ENCODE data around the gene PELI1.
"Not testable (repeated sequence)": the region's sequence is repeated elsewhere in the genome, so short reads cannot be mapped to it uniquely, and the experiment has no call there.

The PELI1 gene

GRCh38 chr2:64104933-64105332, 39.3 kb downstream of the PELI1 start:
- no peak overlapping the region for H3K4me3 ChIP-seq (replicated peaks; ENCODE audit: low read depth, low read length)
- DNase-seq (ENCODE audit: extremely low read depth, insufficient read length) = no peak
- H3K27me3 ChIP-seq (replicated peaks; ENCODE audit: control insufficient read depth, insufficient read depth, low read length) = no peaks in the 10 kb centered on the region
- H3K36me3 ChIP-seq (ENCODE audit: control insufficient read depth, insufficient read depth, low read length) = peaks cover 4% of the 10 kb centered on the region
- no peak for TF ChIP-seq CTCF (IDR thresholded peaks at IDR 0.05; ENCODE audit: insufficient read depth, low read length, poor library complexity, severe bottlenecking)

GRCh38 chr2:64102736-64103135, 41.5 kb downstream of the PELI1 start:
- H3K4me3 ChIP-seq (replicated peaks; ENCODE audit: low read depth, low read length); DNase-seq (ENCODE audit: extremely low read depth, insufficient read length); H3K36me3 ChIP-seq (ENCODE audit: control insufficient read depth, insufficient read depth, low read length); H3K27me3 ChIP-seq (replicated peaks; ENCODE audit: control insufficient read depth, insufficient read depth, low read length): not testable (repeated sequence)

GRCh38 chr2:64101141-64101591, 43.1 kb downstream of the PELI1 start:
- Histone ChIP-seq H3K4me3 (replicated peaks; ENCODE audit: low read depth, low read length) (no peak overlapping the region), H3K36me3 (ENCODE audit: control insufficient read depth, insufficient read depth, low read length) (peaks cover 4% of the 10 kb centered on the region), H3K27me3 (replicated peaks; ENCODE audit: control insufficient read depth, insufficient read depth, low read length) (no peaks in the 10 kb centered on the region)
- DNase-seq (ENCODE audit: extremely low read depth, insufficient read length) = peak; percentile 71
- no peak for TF ChIP-seq CTCF (IDR thresholded peaks at IDR 0.05; ENCODE audit: insufficient read depth, low read length, poor library complexity, severe bottlenecking)

GRCh38 chr2:64100584-64100983, 43.6 kb downstream of the PELI1 start:
- not testable (repeated sequence) for H3K36me3 ChIP-seq (ENCODE audit: control insufficient read depth, insufficient read depth, low read length); H3K27me3 ChIP-seq (replicated peaks; ENCODE audit: control insufficient read depth, insufficient read depth, low read length); H3K4me3 ChIP-seq (replicated peaks; ENCODE audit: low read depth, low read length)
- DNase-seq (ENCODE audit: extremely low read depth, insufficient read length) = peak; percentile 46

GRCh38 chr2:64094663-64095382, 49.4 kb downstream of the PELI1 start:
- DNase-seq (ENCODE audit: extremely low read depth, insufficient read length) = no peak
- H3K36me3 ChIP-seq (ENCODE audit: control insufficient read depth, insufficient read depth, low read length) = peaks cover 14% of the 10 kb centered on the region
- TF ChIP-seq CTCF (IDR thresholded peaks at IDR 0.05; ENCODE audit: insufficient read depth, low read length, poor library complexity, severe bottlenecking) = no peak
- no peaks in the 10 kb centered on the region for H3K27me3 ChIP-seq (replicated peaks; ENCODE audit: control insufficient read depth, insufficient read depth, low read length)
- H3K4me3 ChIP-seq (replicated peaks; ENCODE audit: low read depth, low read length) = no peak overlapping the region

- no peak for TF ChIP-seq CTCF (IDR thresholded peaks at IDR 0.05; ENCODE audit: insufficient read depth, low read length, poor library complexity, severe bottlenecking)
- DNase-seq (ENCODE audit: extremely low read depth, insufficient read length) = no peak
- H3K27me3 ChIP-seq (replicated peaks; ENCODE audit: control insufficient read depth, insufficient read depth, low read length) = no peaks in the 10 kb centered on the region
- peaks cover 14% of the 10 kb centered on the region for H3K36me3 ChIP-seq (ENCODE audit: control insufficient read depth, insufficient read depth, low read length)
- no peak overlapping the region for H3K4me3 ChIP-seq (replicated peaks; ENCODE audit: low read depth, low read length)
Measured at GRCh38 chr2:64093341-64093740, 50.9 kb downstream of the PELI1 start.

- DNase-seq (ENCODE audit: extremely low read depth, insufficient read length) = peak; percentile 64
- Histone ChIP-seq H3K4me3 (replicated peaks; ENCODE audit: low read depth, low read length) (no peak overlapping the region; the same call in 1 of the 2 replicates), H3K27me3 (replicated peaks; ENCODE audit: control insufficient read depth, insufficient read depth, low read length) (no peaks in the 10 kb centered on the region), H3K36me3 (ENCODE audit: control insufficient read depth, insufficient read depth, low read length) (peaks cover 14% of the 10 kb centered on the region)
- TF ChIP-seq CTCF (IDR thresholded peaks at IDR 0.05; ENCODE audit: insufficient read depth, low read length, poor library complexity, severe bottlenecking) = no peak
Measured at GRCh38 chr2:64092502-64092901, 51.7 kb downstream of the PELI1 start.
